ENCODE measurements around the gene MYCL. TPM values are rescaled to one million over a fixed set of nuclear protein-coding genes. Genes with fewer than 3 reads are reported as not detected.

MYCL gene
- total and polyA plus RNA-seq, 10 of the 15 experiments (the other 5 are each of a cell fraction or from before 2014, with no cell fraction given): 0.11 to 1.4 (median 0.40) TPM; not detected in 1

- CTCF ChIA-PET: interaction anchor here (1.0 to 1.9 kb wide), 3 partner anchors 9 to 140 kb away, joined by 3 to 4 read pairs (median 3); no protein-coding TSS in a partner anchor
- POLR2A ChIA-PET: interaction anchor here (0.6 to 1.1 kb wide), 2 partner anchors 16 to 29 kb away, joined by 3 to 8 read pairs; no protein-coding TSS in a partner anchor
- no peak overlapping the region for H3K9ac ChIP-seq (ENCODE audit: control insufficient read depth, insufficient read depth, low read length)
- in situ Hi-C loops (cut with MboI) (no loop called here), intact Hi-C loops (cut with micrococcal nuclease; ENCODE audit: unreplicated experiment) (no loop called here)
- no peak overlapping the region for H2AFZ ChIP-seq (ENCODE audit: control insufficient read depth, low read depth, low read length)
- no peaks in the 10 kb centered on the region for H4K20me1 ChIP-seq (ENCODE audit: control insufficient read depth, insufficient read depth)
- no peaks in the 10 kb centered on the region for H3K79me2 ChIP-seq (ENCODE audit: control insufficient read depth, insufficient read depth, low read length)
- RAD21 ChIA-PET (ENCODE audit: unreplicated experiment): no interaction called here
- H3K4me3 ChIP-seq: no peak overlapping the region
- H3K4me2 ChIP-seq (ENCODE audit: control insufficient read depth, insufficient read depth): no peak overlapping the region
- H3K9me3 ChIP-seq (replicated peaks; ENCODE audit: control insufficient read depth, insufficient read depth, low read length): no peaks in the 10 kb centered on the region
- WGBS (ENCODE audit: insufficient coverage, insufficient replicate concordance, low lambda C conversion rate, missing lambda C conversion rate): 60% methylated on average over 5 of the region's 5 CpGs
- H3K27ac ChIP-seq (ENCODE audit: control insufficient read depth, insufficient read depth): no peak overlapping the region
- BruUV-seq (replicated peaks): no TSS peak
- SMC1A ChIA-PET (ENCODE audit: uncharacterized antibody, unreplicated experiment): interaction anchor here (0.8 kb wide), 1 partner anchor 21 kb away, joined by 4 read pairs; no protein-coding TSS in a partner anchor
- no peaks in the 10 kb centered on the region for H3K27me3 ChIP-seq (replicated peaks in 1 of 2; ENCODE audit: control insufficient read depth in 2 of 2, insufficient read depth in 2 of 2, low read length in 1 of 2)
- no peaks in the 10 kb centered on the region; the same call in 1 of the 2 replicates for H3K4me1 ChIP-seq (ENCODE audit: control insufficient read depth, insufficient read depth, low read length)
- FAIRE-seq (no peak), DNase-seq (ENCODE audit: low read depth, low spot score) (no peak), ATAC-seq (no peak)
- no peaks in the 10 kb centered on the region for H3K36me3 ChIP-seq (ENCODE audit: control insufficient read depth in 2 of 2, insufficient read depth in 2 of 2, low read length in 1 of 2)
- TF ChIP-seq E2F4 (IDR thresholded peaks at IDR 0.05; ENCODE audit: low read depth, low read length): no peak
- no peak for TF ChIP-seq IKZF1 (conservative IDR thresholded peaks at IDR 0.05)
- TF ChIP-seq BCL11A (IDR thresholded peaks at IDR 0.05; ENCODE audit: low read depth, low read length): no peak
- no peak for TF ChIP-seq CEBPZ (IDR thresholded peaks at IDR 0.05; ENCODE audit: low read depth, low read length)
- no peak for TF ChIP-seq HDAC6 (IDR thresholded peaks at IDR 0.05; ENCODE audit: unreplicated experiment)
- TF ChIP-seq REST (IDR thresholded peaks at IDR 0.05; ENCODE audit: low read depth, low read length): no peak
- no peak for TF ChIP-seq USF1 (IDR thresholded peaks at IDR 0.05; ENCODE audit: borderline replicate concordance, extremely low read length, insufficient read depth, low read depth, low read length)
- no peak for TF ChIP-seq SREBF2 (IDR thresholded peaks at IDR 0.05; ENCODE audit: low read length)
- no peak for TF ChIP-seq MEF2A (IDR thresholded peaks at IDR 0.05; ENCODE audit: insufficient read depth, low read depth, low read length)
- TF ChIP-seq HSF1 (IDR thresholded peaks at IDR 0.05; ENCODE audit: low read depth, low read length): no peak
- TF ChIP-seq KAT2A (conservative IDR thresholded peaks at IDR 0.05; ENCODE audit: control insufficient read depth, low read depth, low read length): no peak
These were observed 38.5 kb upstream of the MYCL start for GRCh38 chr1:39940253-39940652.

Data from GM12878 (cell line).